HepG2 (cell line): Measurements from ENCODE around the gene CEBPG. TPM values are rescaled to one million over a fixed set of nuclear protein-coding genes. Genes with fewer than 3 reads are reported as not detected.

ENCODE experiments used
- CBX5 ChIP-seq: sonication (generic); formaldehyde crosslinking; IDR thresholded peaks from 2 replicates; pipeline ENCODE4 v1.4.0; 2020; ENCODE audit warnings: missing genetic modification reagents, borderline replicate concordance
- HNRNPL ChIP-seq: fragments of 200-400 bp; formaldehyde crosslinking; IDR thresholded peaks from 2 replicates; pipeline ENCODE4 v1.6.1; 2017; ENCODE audit warnings: mild to moderate bottlenecking, low read depth, low read length
- HNRNPLL ChIP-seq: fragments of 200-400 bp; formaldehyde crosslinking; IDR thresholded peaks from 2 replicates; pipeline ENCODE4 v1.6.1; 2017; ENCODE audit warnings: mild to moderate bottlenecking, low read depth, low read length; ENCODE audit not compliant: poor library complexity, severe bottlenecking
- MXI1 ChIP-seq: IDR thresholded peaks from 3 replicates; pipeline ENCODE4 v1.6.1; 2012; ENCODE audit warnings: low read depth, low read length, inconsistent platforms, borderline replicate concordance
- NR2F6 ChIP-seq, 2 experiments: IDR thresholded peaks; 2 replicates each; pipeline ENCODE4 v1.6.1; 2016; ENCODE audit warnings: antibody characterized with exemption in 1 of 2, mild to moderate bottlenecking in 1 of 2
- SALL1 ChIP-seq: sonication (generic); formaldehyde crosslinking; IDR thresholded peaks from 2 replicates; pipeline ENCODE4 v1.8.0; 2022; ENCODE audit warnings: mild to moderate bottlenecking, missing genetic modification reagents
- ZNF33B ChIP-seq: sonication (generic); formaldehyde crosslinking; IDR thresholded peaks from 2 replicates; pipeline ENCODE4 v1.5.1; 2020; ENCODE audit warnings: mild to moderate bottlenecking, missing genetic modification reagents
- ZNF350 ChIP-seq: sonication (generic); formaldehyde crosslinking; IDR thresholded peaks from 2 replicates; pipeline ENCODE4 v1.4.0; 2020; ENCODE audit warnings: mild to moderate bottlenecking, low read depth, missing genetic modification reagents, borderline replicate concordance
- ZNF768 ChIP-seq: sonication (generic); formaldehyde crosslinking; IDR thresholded peaks from 2 replicates; pipeline ENCODE4 v1.4.0; 2020; ENCODE audit warnings: missing genetic modification reagents
- ZZZ3 ChIP-seq: sonication (generic); formaldehyde crosslinking; IDR thresholded peaks from 2 replicates; pipeline ENCODE4 v1.4.0; 2020; ENCODE audit warnings: missing genetic modification reagents, mild to moderate bottlenecking, borderline replicate concordance
- polyA plus RNA-seq, 8 experiments: library from polyadenylated mRNA; depleted of rRNA in 3 of 8; stranded (reverse) in 7 of 8; unstranded in 1 of 8; fragments of >200 nt; fragmentation: Illumina TruSeq in 4 of 8; extraction: Trizol in 4 of 8; gene quantifications; 2 replicates each; pipeline versions ENCODE4 v1.2.1 to v1.2.3, GENCODE V29; 2011 to 2016; ENCODE audit warnings: low read depth in 4 of 8, missing spikeins in 1 of 8, mixed read lengths in 1 of 8; ENCODE audit not compliant: insufficient read depth in 1 of 8
- total RNA-seq, 5 experiments: library from RNA; depleted of rRNA; stranded (reverse); fragments of >200 nt; fragmentation: Illumina TruSeq; extraction: Trizol; gene quantifications; 2 replicates each; pipeline ENCODE4 v1.2.3, GENCODE V29; 2016; ENCODE audit warnings: low read depth in 1 of 5
- TF ChIP-seq, protein P1 (sequence below): sonication (generic); formaldehyde crosslinking; IDR thresholded peaks from 2 replicates; pipeline ENCODE4 v1.4.0; 2020; ENCODE audit warnings: mild to moderate bottlenecking, missing genetic modification reagents
- TF ChIP-seq, protein P2 (sequence below): IDR thresholded peaks from 2 replicates; pipeline ENCODE4 v1.6.1; 2016; ENCODE audit warnings: missing genetic modification reagents, missing compliant biosample characterization
- TF ChIP-seq, protein P3 (sequence below): sonication (generic); formaldehyde crosslinking; IDR thresholded peaks from 2 replicates; pipeline ENCODE4 v1.5.1; 2020; ENCODE audit warnings: mild to moderate bottlenecking, moderate library complexity, missing genetic modification reagents
- TF ChIP-seq, protein P4 (sequence below): sonication (generic); formaldehyde crosslinking; IDR thresholded peaks from 2 replicates; pipeline ENCODE4 v1.4.0; 2020; ENCODE audit warnings: mild to moderate bottlenecking, low read depth, missing genetic modification reagents

The CEBPG gene
- total and polyA plus RNA-seq, 2 of the 13 experiments (the other 11 are each of a cell fraction or from before 2014, with no cell fraction given), result 25.7 to 34.3 TPM

DNA sequence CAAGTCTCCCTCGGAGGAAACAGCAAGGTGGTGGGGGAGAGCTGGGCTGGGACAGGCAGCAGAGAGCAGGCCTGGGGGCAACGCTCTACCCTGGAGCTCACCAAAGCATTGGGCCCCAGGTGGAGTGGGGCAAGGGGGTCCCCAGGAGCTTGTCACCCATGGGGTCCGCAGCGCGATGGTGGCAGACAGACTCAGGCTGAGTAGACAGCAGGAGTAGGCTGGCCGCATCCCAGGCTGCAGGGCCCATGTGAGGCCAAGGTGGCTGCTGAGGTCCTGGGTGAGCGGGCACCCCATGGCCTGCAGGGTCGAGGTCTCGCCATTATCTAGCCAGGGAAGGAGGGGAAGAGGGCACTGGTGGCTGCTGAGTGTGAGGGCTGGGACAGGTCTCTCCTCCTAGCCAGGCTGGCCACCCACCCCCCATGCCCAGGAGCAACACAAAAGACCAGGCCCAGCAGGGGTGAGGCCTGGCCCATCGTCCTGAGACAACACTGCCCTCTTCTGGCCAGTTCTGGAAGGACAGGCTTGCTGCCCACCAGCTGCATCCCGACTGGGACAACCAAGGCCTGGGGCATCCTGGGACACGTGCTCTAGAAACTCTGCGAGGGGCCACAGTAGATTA lies 33.1 kb downstream of the CEBPG start (continued):
- TF ChIP-seq, protein P1, sequence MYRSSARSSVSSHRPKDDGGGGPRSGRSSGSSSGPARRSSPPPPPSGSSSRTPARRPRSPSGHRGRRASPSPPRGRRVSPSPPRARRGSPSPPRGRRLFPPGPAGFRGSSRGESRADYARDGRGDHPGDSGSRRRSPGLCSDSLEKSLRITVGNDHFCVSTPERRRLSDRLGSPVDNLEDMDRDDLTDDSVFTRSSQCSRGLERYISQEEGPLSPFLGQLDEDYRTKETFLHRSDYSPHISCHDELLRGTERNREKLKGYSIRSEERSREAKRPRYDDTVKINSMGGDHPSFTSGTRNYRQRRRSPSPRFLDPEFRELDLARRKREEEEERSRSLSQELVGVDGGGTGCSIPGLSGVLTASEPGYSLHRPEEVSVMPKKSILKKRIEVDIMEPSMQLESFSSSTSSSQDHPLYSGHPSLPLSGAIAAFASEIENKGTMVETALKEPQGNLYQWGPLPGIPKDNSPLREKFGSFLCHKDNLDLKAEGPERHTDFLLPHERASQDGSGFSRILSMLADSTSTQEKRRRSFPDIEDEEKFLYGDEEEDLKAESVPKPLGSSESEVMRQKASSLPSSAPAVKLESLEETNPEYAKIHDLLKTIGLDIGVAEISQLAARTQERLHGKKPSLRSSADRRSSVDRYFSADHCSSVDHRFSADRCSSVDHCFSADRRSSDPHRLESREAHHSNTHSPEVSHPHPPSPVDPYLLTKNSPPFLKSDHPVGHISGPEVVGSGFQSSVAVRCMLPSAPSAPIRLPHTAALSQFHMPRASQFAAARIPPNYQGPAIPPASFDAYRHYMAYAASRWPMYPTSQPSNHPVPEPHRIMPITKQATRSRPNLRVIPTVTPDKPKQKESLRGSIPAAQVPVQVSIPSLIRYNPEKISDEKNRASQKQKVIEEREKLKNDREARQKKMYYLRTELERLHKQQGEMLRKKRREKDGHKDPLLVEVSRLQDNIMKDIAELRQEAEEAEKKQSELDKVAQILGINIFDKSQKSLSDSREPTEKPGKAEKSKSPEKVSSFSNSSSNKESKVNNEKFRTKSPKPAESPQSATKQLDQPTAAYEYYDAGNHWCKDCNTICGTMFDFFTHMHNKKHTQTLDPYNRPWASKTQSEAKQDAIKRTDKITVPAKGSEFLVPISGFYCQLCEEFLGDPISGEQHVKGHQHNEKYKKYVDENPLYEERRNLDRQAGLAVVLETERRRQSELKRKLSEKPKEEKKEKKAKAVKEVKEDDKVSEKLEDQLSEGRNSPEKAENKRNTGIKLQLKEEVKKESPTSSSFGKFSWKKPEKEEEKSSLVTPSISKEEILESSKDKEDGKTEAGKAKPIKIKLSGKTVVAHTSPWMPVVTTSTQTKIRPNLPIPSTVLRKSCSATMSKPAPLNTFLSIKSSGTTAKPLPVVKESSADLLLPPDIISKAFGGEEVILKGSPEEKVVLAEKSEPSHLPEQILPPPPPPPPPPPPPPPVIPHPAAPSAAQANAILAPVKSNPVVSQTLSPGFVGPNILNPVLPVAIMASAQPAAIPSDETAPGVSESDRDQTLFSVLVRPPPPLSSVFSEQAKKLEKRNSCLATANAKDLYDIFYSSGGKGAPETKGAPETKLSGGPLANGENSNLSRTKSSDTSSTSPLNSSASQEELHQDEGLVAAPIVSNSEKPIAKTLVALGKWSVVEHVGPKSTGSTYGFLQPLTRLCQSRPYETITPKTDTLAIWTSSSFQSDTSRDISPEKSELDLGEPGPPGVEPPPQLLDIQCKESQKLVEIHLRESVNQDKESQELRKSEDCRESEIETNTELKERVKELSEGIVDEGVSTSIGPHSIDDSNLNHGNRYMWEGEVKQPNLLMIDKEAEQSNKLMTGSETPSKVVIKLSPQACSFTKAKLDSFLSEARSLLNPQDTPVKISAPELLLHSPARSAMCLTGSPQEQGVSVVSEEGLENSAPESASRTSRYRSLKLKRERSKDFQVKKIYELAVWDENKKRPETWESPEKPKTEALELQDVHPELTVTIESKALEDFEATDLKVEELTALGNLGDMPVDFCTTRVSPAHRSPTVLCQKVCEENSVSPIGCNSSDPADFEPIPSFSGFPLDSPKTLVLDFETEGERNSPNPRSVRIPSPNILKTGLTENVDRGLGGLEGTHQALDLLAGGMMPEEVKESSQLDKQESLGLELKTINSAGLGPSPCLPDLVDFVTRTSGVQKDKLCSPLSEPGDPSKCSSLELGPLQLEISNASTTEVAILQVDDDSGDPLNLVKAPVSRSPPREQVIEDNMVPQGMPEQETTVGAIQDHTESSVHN (CRISPR knock-in tag), result 0 out of 2 replicates have a peak, but pooled peaks have one; percentile 80
- TF ChIP-seq, protein P2, sequence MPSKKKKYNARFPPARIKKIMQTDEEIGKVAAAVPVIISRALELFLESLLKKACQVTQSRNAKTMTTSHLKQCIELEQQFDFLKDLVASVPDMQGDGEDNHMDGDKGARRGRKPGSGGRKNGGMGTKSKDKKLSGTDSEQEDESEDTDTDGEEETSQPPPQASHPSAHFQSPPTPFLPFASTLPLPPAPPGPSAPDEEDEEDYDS, result 0 out of 2 replicates have a peak, but pooled peaks have one; percentile 24
- TF ChIP-seq ZNF768 (CRISPR knock-in tag), result peak; percentile 9; the same call in 1 of the 2 replicates
- TF ChIP-seq, protein P3, sequence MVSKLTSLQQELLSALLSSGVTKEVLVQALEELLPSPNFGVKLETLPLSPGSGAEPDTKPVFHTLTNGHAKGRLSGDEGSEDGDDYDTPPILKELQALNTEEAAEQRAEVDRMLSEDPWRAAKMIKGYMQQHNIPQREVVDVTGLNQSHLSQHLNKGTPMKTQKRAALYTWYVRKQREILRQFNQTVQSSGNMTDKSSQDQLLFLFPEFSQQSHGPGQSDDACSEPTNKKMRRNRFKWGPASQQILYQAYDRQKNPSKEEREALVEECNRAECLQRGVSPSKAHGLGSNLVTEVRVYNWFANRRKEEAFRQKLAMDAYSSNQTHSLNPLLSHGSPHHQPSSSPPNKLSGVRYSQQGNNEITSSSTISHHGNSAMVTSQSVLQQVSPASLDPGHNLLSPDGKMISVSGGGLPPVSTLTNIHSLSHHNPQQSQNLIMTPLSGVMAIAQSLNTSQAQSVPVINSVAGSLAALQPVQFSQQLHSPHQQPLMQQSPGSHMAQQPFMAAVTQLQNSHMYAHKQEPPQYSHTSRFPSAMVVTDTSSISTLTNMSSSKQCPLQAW (CRISPR knock-in tag), result 0 out of 2 replicates have a peak, but pooled peaks have one; percentile 43
- peak; percentile 33; the same call in 1 of the 3 replicates for TF ChIP-seq MXI1
- TF ChIP-seq HNRNPL, result peak; percentile 83
- 0 out of 2 replicates have a peak, but pooled peaks have one; percentile 40 for TF ChIP-seq CBX5
- TF ChIP-seq ZZZ3 (CRISPR knock-in tag), result 0 out of 2 replicates have a peak, but pooled peaks have one; percentile 31
- no peak for TF ChIP-seq ZNF33B (CRISPR knock-in tag)
- TF ChIP-seq, protein P4, sequence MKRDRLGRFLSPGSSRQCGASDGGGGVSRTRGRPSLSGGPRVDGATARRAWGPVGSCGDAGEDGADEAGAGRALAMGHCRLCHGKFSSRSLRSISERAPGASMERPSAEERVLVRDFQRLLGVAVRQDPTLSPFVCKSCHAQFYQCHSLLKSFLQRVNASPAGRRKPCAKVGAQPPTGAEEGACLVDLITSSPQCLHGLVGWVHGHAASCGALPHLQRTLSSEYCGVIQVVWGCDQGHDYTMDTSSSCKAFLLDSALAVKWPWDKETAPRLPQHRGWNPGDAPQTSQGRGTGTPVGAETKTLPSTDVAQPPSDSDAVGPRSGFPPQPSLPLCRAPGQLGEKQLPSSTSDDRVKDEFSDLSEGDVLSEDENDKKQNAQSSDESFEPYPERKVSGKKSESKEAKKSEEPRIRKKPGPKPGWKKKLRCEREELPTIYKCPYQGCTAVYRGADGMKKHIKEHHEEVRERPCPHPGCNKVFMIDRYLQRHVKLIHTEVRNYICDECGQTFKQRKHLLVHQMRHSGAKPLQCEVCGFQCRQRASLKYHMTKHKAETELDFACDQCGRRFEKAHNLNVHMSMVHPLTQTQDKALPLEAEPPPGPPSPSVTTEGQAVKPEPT (CRISPR knock-in tag), result no peak; the same call in 1 of the 2 replicates
- TF ChIP-seq NR2F6 (IDR thresholded peaks at IDR 0.05), result no peak
- TF ChIP-seq NR2F6 (CRISPR knock-in tag; IDR thresholded peaks at IDR 0.05), result peak; percentile 41; the same call in 1 of the 2 replicates
- peak; percentile 38 for TF ChIP-seq HNRNPLL
- peak; percentile 64; the same call in 1 of the 2 replicates for TF ChIP-seq SALL1
- TF ChIP-seq ZNF350 (CRISPR knock-in tag), result peak; percentile 72
